OCI-LY1 (cell line): Measurements from ENCODE around the gene PRKCE.

Experiments
- H2AFZ ChIP-seq: fragments of 200-600 bp; sonication (generic), shearing (Covaris generic); 2 replicates; pipeline ENCODE4 v1.6.0; 2014; ENCODE audit warnings: antibody characterized with exemption, mild to moderate bottlenecking, low read length
- H3F3A ChIP-seq: fragments of 200-600 bp; sonication (generic), shearing (Covaris generic); 2 replicates; pipeline ENCODE4 v1.6.0; 2014; ENCODE audit warnings: mild to moderate bottlenecking, antibody characterized with exemption, low read length, moderate library complexity; ENCODE audit not compliant: insufficient read depth
- H3K27ac ChIP-seq: fragments of 200-600 bp; sonication (generic); 2 replicates; pipeline ENCODE4 v1.5.1; 2014; ENCODE audit warnings: low read length, mixed run types, mild to moderate bottlenecking, low read depth; ENCODE audit not compliant: poor library complexity, severe bottlenecking
- H3K27me3 ChIP-seq: fragments of 200-600 bp; sonication (generic); 2 replicates; pipeline ENCODE4 v1.6.0; 2014; ENCODE audit warnings: antibody characterized with exemption, mild to moderate bottlenecking, low read length, moderate library complexity; ENCODE audit not compliant: insufficient read depth
- H3K36me3 ChIP-seq: fragments of 200-600 bp; sonication (generic); 2 replicates; pipeline ENCODE4 v1.6.1; 2014; ENCODE audit warnings: mild to moderate bottlenecking, antibody characterized with exemption, low read length, moderate library complexity, mixed read lengths; ENCODE audit not compliant: insufficient read depth
- H3K4me1 ChIP-seq: fragments of 200-600 bp; sonication (generic); 2 replicates; pipeline ENCODE4 v1.5.1; 2014; ENCODE audit warnings: mild to moderate bottlenecking, low read length, moderate library complexity; ENCODE audit not compliant: insufficient read depth, severe bottlenecking
- H3K4me2 ChIP-seq: fragments of 200-600 bp; sonication (generic), shearing (Covaris generic); 2 replicates; pipeline ENCODE4 v1.6.1; 2014; ENCODE audit warnings: low read length
- H3K4me3 ChIP-seq: fragments of 200-600 bp; sonication (generic); 2 replicates; pipeline ENCODE4 v1.5.1; 2014; ENCODE audit warnings: low read length, low read depth, mild to moderate bottlenecking, mixed read lengths; ENCODE audit not compliant: poor library complexity, severe bottlenecking
- H3K79me2 ChIP-seq: fragments of 200-600 bp; shearing (Covaris generic); 2 replicates; pipeline ENCODE4 v1.6.1; 2016; ENCODE audit warnings: mixed run types, low read length, mixed read lengths; ENCODE audit not compliant: insufficient read depth
- H3K9ac ChIP-seq: fragments of 200-600 bp; sonication (generic), shearing (Covaris generic); 2 replicates; pipeline ENCODE4 v1.6.1; 2014; ENCODE audit warnings: mild to moderate bottlenecking, low read length, mixed read lengths
- H3K9me2 ChIP-seq: fragments of 200-600 bp; sonication (generic), shearing (Covaris generic); 2 replicates; pipeline ENCODE4 v1.6.1; 2014; ENCODE audit warnings: low read depth, mild to moderate bottlenecking, low read length, mixed read lengths
- H3K9me3 ChIP-seq: fragments of 200-600 bp; shearing (Covaris generic); 2 replicates; pipeline ENCODE4 v1.6.1; 2014; ENCODE audit warnings: low read length, mixed read lengths
- H4K20me1 ChIP-seq: fragments of 200-600 bp; sonication (generic), shearing (Covaris generic); 2 replicates; pipeline ENCODE4 v1.6.0; 2016; ENCODE audit warnings: mild to moderate bottlenecking, low read length; ENCODE audit not compliant: insufficient read depth
- CTCF ChIP-seq: fragments of 200-600 bp; sonication (generic), shearing (Covaris generic); IDR thresholded peaks from 2 replicates; pipeline ENCODE4 v1.5.1; 2017; ENCODE audit warnings: mild to moderate bottlenecking, antibody characterized with exemption, low read length, moderate library complexity, mixed read lengths
- EZH2 ChIP-seq: fragments of 200-600 bp; sonication (generic), shearing (Covaris generic); IDR thresholded peaks from 2 replicates; pipeline ENCODE4 v1.8.0; 2017; ENCODE audit warnings: borderline replicate concordance, mixed run types, mild to moderate bottlenecking, antibody characterized with exemption, low read length, moderate library complexity, mixed read lengths

Gene PRKCE

GRCh38 chr2:45957533-45958227 lies 306.2 kb downstream of the PRKCE start:
- Histone ChIP-seq H3K36me3 (no peaks in the 10 kb centered on the region), H3K4me2 (no peak overlapping the region), H3K9me3 (no peaks in the 10 kb centered on the region), H4K20me1 (no peaks in the 10 kb centered on the region), H3K9ac (no peak overlapping the region), H3K4me3 (no peak overlapping the region), H3K27me3 (no peaks in the 10 kb centered on the region), H3F3A (no peaks in the 10 kb centered on the region), H3K79me2 (no peaks in the 10 kb centered on the region), H2AFZ (no peak overlapping the region), H3K4me1 (peaks cover 7% of the 10 kb centered on the region), H3K9me2 (no peaks in the 10 kb centered on the region), H3K27ac (no peak overlapping the region)
- no peak for TF ChIP-seq CTCF
- no peak for TF ChIP-seq EZH2

- Histone ChIP-seq H3K4me1 (peaks cover 7% of the 10 kb centered on the region), H3K79me2 (no peaks in the 10 kb centered on the region), H3K9ac (no peak overlapping the region), H3K4me3 (no peak overlapping the region), H3K9me3 (no peaks in the 10 kb centered on the region), H2AFZ (no peak overlapping the region), H3K9me2 (no peaks in the 10 kb centered on the region), H3K4me2 (no peak overlapping the region), H3F3A (no peaks in the 10 kb centered on the region), H4K20me1 (no peaks in the 10 kb centered on the region), H3K27me3 (no peaks in the 10 kb centered on the region), H3K27ac (no peak overlapping the region), H3K36me3 (no peaks in the 10 kb centered on the region)
- no peak for TF ChIP-seq EZH2
These were observed 308.8 kb downstream of the PRKCE start for GRCh38 chr2:45960057-45960863.

- Histone ChIP-seq H3K4me1 (peaks cover 7% of the 10 kb centered on the region), H4K20me1 (no peaks in the 10 kb centered on the region), H3K4me2 (no peak overlapping the region), H3K27me3 (no peaks in the 10 kb centered on the region), H3K9me3 (no peaks in the 10 kb centered on the region), H3F3A (no peaks in the 10 kb centered on the region), H3K79me2 (no peaks in the 10 kb centered on the region), H3K9ac (no peak overlapping the region), H3K27ac (no peak overlapping the region), H3K9me2 (no peaks in the 10 kb centered on the region), H3K4me3 (no peak overlapping the region), H2AFZ (no peak overlapping the region), H3K36me3 (no peaks in the 10 kb centered on the region)
- no peak for TF ChIP-seq CTCF
- TF ChIP-seq EZH2, result no peak
These were observed 310.9 kb downstream of the PRKCE start for GRCh38 chr2:45962177-45962921.
